ENCODE results near the gene FBXW7.
A peak's percentile ranks its signal among the peaks of the same experiment; 100 is the strongest.

FBXW7 gene

DNA sequence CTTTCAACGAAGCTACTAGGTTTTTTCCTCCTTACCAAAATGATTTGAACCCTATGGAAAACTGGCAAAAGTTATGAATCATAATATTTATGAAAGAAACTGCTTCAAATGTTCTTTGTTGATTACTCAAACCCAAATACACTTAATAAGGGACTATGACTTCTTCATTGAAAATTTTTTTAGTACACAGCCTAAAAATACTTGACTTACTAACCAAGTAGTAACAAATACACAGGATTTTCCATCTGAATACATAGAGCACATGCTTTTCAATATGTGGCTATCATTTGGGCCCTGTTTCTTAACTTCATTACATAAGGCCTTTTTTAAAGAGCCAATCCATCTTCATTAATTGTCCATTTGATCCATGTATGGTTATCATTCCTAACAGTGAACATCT, 171.5 kb downstream of the FBXW7 start:
- DNase-seq = no peak

DNA sequence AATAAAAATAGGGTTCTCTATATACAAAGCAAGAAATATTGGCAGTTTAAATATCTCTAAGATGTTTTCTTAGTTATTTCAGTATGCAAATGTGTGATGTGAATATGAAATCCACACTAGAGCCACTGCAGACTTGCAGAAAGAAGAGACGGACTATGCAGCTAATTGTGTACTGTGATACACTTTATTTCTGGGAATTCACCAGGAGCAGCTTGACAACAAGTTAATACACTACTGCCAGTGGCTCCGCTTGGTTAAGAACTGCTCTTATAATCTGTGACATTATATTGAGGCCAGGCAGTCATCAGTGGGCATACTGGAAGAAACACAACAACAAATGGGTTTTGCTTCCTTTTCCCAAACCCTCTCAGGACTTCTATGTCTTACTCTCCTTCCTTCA, 172.0 kb downstream of the FBXW7 start:
- DNase-seq = no peak

DNA sequence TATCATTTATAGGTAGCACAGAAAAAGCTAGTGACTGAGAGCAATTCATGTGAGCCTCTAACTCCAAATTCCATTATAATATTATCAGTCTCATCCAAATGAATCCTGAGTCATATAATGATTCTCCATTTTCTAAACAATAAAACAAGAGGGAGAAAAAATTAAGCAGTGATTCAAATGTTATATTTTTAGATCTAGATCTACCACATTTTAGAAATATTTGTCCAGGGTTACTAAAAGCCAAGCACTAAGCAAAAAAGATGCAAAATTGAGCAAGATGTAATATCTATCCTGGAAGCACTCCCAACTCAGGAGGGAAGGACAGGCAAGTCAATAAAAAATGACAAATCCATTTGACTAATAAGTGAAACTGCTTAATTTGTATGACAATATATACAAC, 172.8 kb downstream of the FBXW7 start:
- DNase-seq = no peak

DNA sequence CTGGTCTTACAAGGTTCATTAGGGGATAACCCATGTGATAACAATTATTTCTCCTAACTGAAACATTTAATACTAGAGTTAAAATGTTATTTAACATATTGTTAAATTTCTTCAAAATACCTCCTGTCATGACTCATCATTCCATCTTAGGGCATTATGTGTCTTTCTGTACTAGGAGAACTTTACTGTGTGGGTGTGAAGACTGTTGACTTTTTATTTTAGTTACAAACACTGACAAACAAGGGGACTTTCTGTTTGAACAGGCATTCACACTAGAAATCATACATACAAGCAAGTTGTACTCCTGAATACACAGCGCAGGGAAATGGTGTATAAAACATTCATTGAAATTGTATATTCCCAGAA, 175.9 kb downstream of the FBXW7 start:
- DNase-seq = no peak

DNA sequence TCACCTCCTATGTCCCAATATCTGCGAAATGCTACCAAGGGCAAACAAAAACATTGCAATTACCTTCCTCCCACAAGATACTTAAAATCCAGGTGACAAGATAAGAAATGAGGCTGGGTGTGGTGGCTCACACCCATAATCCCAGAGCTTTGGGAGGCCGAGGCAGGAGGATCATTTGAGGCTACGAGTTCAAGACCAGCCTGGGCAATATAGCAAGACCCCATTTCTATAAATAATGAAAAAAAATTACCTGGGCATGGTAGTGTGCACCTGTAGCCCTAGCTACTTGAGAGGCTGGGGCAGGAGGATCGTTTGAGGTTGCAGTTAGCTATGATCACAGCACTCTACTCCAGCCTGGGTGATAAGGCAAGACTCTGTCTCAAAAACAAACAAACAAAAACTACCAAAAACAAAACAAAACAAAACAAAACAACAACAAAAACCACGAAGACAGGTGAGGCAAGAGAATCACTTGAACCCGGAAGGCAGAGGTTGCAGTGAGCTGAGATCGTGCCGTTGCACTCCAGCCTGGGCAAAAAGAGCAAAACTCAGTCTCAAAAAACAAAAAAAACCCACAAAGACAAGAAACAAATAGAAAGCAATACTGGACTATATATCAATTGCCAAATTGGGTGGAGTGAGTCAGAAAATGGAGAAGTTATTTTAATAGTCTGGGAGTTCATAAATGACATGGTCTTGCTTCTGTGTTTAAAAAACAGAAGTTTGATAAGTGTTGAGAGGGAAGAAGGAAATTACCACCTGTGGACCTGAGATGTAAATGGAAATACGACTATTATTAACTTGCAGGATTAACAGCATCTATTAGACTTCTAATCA, 176.5 kb downstream of the FBXW7 start:
- no peak for DNase-seq

DNA sequence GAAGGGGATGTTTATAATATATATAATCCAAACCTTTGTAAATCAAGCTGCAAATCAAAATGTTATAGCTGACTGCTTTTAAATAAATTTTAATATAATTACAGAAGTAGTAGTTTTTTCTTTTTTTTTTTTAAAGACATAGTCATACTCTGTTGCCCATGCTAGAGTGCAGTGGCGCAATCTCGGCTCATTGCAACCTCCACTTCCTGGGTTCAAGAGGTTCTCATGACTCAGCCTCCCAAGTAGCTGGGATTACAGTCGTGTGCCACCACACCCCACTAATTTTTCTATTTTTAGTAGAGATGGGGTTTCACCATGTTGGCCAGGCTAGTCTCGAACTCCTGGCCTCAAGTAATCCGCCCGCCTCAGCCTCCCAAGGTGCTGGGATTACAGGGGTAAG, 178.7 kb downstream of the FBXW7 start:
- no peak for DNase-seq

DNA sequence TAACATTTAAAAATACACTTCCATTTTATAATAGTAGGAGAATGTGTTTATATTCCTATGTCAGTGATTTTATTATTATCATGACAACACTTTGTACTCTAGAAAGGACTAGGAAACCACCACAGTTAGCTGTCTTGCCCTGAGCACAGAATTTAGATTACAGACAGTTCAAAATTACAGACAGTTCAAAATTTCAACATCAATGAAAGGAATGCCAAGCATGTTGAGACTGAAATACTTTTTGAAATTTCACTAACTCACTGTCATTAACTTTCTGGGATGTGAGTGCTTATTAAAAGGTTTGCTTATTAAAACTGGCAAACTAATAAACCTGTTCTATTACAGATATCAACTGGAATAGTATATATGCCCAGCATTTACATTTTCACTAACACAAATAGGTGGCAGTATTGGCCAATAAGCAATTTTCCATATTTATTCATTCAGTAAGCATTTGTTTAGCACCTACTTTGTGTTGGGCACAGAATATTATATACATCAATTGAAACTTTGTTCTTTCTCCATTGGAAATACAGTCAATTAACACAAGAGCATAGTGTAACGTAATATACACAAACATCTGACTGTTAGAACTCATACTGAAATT, 179.4 kb downstream of the FBXW7 start:
- DNase-seq = peak in 1 of 3 experiments; percentile 16

DNA sequence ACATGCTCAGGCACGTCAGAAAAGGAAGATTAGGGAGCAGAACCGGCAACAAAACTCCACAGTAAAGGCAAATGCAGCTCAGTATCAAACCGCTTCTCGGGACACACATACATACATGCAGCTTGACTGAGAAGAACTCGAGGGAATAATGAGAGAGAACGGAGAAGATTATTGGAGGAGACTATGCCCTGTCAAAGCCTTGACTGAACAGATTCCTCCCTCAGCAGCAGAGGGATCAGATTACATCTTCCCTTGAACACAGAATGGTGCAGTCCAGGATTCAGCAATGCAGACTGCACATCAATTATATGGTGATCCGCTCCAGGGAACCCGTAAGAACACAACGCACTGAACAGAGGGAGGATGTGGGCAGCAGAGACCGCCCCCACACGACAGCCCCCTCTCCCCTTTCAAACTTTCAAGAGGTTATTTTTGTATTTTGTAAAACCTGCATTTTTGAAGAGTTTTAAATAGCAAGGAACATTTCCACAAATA, 183.2 kb downstream of the FBXW7 start:
- peak; percentile 74 to 98 (median 82) for DNase-seq

DNA sequence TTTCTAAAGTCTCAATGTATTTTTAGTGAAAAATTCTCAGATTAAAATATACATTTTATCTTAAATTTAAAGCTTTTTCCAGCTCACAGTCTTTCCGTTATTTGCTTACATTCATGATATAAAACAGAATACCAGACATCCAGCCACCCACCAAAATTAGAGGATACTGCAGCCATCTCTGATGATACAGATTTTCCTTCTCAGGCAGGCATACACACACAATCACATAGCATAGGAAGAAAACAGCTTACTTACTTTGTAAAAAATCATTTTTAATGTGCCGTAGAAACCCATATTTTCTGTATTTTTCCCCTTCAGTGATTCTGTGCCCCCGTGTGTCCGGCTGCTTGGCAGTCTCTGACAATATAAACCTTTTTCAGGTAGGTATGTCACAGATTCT, 183.7 kb downstream of the FBXW7 start:
- no peak for DNase-seq

DNA sequence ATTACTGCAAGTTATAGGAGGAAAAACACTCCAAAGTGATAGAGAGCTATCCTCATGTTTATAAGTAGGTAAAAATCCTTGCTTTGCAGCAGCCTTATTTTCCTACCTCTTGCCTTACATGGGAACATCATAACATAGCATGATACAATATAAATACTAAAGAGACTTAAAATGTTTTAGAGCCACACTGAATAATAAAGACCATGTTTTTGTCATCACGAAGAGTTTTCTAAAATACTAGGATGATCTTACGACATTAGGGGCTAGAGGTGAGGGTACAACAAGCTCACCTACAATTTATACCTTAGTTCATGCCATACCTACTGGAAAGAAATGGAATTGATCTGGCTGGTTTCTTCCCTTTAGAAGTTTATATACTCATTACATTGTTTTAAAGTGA, 184.8 kb downstream of the FBXW7 start:
- peak in 2 of 3 experiments; percentile 28 to 61 for DNase-seq

DNA sequence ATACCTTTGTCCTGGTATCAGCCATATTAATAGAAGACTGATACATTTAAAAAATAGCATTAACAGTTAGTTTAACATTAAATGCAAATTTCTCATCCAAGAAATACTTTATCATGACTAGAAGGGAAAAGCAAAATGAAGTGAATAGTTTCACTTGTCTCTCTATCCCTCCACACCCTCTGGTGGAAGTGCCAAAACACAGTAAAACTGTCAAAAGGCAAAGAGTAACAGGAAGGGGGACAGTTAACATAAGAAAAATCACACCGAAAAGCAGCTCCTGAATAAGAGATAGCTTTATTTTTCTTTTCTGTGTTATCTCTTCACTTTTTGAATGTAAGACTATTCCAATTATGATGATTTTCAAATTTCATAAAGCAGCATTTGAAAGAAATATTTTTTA, 187.2 kb downstream of the FBXW7 start:
- DNase-seq = peak in 2 of 3 experiments; percentile 15 to 61

DNA sequence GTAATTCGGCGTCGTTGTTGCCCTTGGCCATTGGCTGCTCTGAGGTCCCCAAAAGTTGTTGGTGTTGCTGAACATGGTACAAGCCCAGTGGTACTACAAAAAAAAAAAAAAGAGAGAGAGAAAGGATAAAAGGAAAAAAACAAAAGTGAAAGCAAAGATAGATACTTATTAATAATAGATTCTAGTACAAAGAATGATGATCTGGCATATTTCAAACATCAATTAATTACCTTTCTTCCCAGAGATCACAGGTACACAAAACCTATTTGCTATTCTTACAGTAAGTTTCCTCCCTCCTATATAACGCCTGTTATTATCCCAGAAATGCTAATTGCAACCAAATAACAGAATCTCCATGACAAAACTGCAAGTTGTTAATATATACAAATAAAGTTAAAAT, 188.9 kb downstream of the FBXW7 start:
- peak in 1 of 3 experiments; percentile 39 for DNase-seq

DNA sequence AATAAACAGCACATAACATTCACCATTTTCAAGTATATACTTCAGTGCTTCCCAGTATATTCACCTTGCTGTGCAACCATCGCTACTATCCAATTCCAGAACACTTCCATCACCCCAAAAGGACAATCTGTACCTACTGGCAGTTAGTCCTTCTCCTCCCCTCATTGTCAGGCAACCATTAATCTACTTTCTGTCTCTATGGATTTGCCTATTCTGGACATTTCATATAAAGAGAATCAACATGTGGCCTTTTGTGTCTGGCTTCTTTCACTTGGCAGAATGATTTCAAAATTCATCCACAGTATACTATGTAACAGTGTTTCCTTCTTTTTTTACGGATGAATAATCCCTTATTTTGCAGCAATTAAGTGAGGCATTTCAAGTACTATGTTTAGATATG, 189.4 kb downstream of the FBXW7 start:
- DNase-seq = peak in 1 of 3 experiments; percentile 39

DNA sequence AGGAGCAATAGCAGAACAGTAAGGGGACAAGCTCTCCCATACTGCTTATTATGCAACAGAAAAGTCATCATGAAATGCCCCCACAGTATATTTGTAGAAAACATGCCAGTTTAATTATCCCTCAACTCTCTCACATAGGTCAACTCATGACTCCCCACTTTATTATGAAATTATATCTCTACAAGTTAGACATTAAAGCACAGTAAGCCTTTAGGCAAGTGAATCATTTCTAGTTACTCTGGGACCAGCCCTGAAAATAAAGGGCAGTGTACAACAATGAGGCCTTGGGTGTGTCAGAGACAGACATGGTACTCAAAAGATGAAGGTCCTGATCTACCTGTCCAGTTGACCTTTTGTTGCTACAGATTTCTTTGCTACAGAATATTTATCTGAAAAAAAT, 191.9 kb downstream of the FBXW7 start:
- no peak for DNase-seq

DNA sequence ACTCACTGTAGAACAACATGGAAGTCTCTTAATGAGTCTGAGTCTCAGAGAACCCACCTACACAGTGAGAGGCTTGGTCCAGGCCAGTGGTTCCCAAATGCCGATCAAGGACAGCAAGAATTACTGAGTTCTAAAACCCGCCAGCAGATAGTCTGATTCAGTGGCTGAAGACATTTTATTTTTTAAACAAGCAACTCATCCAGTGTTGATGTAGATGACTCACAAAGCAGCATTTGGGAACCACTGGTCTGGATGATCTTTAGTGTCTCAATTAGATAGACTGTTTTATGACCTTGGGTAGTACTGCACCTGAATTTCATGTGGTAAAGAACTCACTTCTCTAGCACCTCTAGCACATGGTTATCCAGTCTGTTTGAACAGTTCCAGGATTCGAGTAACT, 193.6 kb downstream of the FBXW7 start:
- no peak for DNase-seq

DNA sequence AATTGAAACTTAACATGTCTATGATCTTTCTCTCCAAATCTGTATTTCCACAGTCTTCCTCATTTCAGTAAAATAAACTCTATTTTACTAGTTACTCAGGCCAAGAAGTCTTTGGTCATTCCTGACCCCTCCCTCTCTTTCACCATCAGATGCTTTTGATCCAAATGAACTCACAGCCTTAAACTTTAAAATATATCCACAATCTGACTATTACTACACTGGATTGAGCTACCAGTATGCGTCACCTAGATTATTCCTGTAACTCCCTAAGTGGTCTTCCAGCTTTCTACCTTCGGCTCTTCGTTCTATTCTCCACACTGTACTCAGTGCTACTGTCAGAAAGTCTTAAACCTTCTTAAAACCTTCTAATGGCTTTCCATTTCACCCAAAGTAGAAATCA, 195.1 kb downstream of the FBXW7 start:
- no peak for DNase-seq

DNA sequence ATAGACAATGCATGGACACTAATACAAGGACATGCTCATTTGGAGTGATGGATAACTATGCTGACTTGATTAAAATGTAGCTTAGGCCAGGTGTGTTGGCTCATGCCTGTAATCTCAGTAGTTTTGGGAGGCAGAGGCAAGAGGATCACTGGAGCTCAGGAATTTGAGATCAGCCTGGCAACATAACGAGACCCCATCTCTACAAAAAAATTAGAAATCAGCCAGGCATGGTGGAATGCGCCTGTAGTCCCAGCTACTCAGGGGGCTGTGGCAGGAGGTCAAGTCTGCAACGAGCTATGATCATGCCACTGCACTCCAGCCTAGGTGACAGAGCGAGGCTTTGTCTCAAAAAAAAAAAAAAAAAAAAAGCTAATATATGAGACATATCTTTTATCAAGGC, 196.3 kb downstream of the FBXW7 start:
- no peak for DNase-seq

DNA sequence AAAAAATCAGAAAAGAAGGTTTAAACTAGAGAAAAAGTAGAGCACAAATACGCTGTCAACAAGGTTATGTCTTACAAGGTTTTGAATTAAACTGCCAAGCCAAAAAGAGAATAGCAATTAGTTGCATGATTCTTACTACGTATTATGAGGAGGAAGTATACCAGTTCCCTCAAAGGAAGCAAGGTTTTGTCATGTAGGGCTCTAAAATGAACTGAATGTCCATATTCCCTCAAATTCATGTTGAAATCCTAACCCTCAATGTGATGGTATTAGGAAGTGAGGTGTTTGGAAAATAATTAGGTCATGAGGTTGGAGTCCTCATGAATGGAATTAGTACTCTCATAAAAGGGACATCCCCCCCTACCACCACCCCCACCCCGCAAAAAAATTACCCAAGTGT, 201.0 kb downstream of the FBXW7 start:
- DNase-seq = no peak

DNA sequence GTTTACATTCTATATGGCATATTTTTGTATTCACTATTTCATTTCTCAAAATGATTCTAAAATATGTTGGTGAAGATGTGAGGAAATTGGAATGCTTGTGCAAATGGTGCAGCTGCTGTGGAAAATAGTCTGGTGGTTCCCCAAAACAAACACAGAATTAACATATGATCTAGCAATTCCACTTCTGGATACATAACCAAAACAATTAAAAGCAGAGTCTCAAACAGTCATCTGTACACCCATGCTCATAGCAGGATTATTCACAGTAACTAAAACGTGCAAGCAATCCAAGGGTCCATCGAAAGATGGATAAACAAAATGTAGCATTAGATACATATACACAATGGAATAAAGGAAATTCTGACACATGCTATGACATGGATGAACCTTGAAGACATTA, 204.8 kb downstream of the FBXW7 start:
- DNase-seq = no peak

DNA sequence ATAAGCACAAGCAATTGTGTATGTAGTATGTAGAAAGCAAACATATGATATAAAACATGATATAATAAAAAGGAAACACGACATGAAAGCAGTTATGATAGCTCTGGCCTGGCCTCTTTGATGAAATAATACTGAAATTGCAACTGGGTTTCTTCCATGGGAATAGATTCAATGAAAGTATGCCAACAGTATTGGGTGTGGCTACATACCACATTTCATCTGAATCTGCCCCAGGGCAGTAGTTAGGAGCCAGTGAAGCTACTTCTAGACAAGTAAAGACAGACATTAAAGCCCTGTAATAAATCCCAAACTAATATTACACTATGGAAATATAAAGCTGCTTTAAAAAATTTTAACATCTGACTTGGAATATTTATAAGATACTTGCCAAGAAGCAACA, 207.3 kb downstream of the FBXW7 start:
- DNase-seq = no peak

DNA sequence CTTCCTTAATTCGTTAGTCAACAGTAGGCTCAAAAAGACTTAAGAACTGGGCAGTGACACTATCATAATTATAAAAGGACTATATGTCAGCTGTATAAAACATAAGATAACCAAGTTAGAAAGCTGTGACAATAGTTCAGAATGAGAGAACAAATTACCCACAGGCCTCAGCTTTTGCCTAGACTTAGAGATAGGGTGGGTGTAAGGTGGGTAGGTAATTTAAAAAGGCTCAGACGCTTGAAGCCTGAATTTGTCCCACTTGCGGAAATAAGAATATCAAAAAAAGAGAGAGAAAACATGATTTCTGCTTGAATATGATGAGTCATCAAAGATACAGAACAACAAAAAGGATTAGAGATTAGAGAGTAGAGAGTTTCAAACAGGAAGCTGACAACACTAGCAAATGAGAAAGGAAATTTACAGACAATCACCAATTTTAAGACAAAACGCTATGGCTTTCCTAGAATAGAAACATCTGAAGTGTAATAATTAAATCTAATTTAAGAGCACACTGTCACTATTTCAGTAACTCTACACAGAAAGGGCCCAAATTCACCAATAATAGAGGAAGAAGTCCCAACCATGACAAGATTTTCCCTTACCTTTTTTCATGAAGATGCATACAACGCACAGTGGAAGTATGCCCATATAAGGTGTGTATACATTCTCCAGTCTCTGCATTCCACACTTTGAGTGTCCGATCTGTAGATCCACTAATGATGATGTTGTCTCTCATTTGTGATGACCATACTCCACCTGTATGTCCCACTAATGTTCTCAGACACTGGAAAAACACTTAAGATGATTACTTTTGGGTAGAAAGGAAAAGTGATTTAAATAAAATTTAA, 208.1 kb downstream of the FBXW7 start:
- no peak for DNase-seq

DNA sequence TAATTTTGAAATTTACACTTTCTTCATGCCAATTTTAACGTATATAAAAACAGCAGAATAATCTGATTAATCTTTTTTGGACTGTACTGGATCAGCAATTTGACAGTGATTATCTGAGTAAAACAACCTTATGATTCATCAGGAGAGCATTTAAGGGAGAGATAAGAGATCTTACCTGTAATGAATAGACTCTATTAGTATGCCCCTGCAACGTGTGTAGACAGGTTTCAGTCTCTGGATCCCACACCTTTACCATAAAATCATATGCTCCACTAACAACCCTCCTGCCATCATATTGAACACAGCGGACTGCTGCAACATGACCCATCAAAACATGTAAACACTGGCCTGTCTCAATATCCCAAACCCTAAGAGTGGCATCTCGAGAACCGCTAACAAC, 210.1 kb downstream of the FBXW7 start:
- no peak for DNase-seq

DNA sequence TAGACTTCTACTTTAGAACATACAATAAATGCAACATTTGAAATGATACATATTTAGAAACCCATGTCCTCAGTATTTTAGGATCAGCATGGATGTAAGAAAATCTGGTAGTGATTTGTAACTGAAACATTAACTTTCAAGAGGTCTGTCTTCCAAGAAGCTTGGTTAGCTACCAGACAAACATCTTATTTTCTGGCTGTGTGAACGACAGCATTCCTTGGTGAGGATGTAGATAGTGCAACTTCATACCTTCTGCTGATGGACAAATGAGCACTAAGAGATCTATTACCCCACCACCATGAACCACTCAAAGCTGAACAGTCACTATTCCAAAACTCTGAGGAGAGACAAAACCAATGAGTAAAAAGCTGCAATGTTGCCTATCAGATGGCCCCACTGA, 212.7 kb downstream of the FBXW7 start:
- no peak for DNase-seq

DNA sequence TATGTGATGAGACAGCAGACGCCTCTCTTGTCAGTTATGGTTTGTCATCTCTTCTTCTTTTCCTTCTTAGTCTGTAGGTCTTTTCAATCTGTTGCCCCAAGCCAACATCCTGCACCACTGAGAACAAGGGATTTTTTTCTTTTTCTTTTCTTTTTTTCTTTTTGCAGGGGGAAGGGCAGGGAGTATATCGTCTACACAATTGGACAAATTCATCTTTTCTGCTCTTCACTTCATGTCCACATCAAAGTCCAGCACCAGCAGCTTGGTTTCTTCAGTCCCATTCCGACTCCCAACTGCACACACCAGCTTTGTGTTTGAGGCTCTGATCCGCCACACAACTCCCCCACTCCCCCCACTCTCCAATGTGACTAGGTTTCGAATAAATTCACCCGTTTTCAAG, 213.2 kb downstream of the FBXW7 start:
- DNase-seq = no peak
